ENCODE data around the gene EIF4G1.
"Not testable (repeated sequence)": the region's sequence is repeated elsewhere in the genome, so short reads cannot be mapped to it uniquely, and the experiment has no call there.

EIF4G1 gene

DNA sequence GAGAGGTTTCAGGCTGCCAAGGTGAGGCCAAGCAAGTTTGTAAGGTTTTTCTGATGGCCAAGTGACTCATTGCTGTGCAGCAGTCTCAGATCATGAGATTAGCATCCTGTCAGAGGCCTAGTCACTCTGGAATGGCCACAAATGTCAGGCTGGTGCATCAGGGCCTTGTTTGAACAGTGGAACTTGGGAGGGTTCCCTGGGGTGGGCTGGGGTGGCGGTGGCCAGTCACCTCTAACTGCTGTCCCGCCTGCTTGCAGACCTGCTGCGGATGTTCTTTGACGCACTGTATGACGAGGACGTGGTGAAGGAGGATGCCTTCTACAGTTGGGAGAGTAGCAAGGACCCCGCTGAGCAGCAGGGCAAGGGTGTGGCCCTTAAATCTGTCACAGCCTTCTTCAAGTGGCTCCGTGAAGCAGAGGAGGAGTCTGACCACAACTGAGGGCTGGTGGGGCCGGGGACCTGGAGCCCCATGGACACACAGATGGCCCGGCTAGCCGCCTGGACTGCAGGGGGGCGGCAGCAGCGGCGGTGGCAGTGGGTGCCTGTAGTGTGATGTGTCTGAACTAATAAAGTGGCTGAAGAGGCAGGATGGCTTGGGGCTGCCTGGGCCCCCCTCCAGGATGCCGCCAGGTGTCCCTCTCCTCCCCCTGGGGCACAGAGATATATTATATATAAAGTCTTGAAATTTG, 20.2 kb downstream of the EIF4G1 start:
- peak; percentile 65 for DNase-seq (ENCODE audit: low spot score)

DNA sequence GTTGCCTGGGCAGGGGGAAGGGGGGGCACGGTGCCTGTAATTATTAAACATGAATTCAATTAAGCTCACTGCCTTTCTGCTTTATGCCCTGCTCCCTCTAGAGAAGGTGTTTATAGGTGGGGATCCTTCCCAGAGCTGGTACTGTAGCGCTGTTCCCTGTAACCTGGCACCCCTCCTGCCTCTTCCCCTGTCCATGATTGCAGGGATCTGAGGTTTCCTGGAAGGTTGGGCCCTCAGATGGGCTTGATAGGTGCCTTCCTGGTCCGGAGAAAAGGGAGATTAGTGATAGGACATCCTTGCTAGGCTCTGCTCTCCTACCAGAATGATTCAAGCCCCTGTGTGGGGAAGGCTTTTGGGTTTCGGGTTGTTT, 20.9 kb downstream of the EIF4G1 start:
- DNase-seq (ENCODE audit: low spot score): no peak

DNA sequence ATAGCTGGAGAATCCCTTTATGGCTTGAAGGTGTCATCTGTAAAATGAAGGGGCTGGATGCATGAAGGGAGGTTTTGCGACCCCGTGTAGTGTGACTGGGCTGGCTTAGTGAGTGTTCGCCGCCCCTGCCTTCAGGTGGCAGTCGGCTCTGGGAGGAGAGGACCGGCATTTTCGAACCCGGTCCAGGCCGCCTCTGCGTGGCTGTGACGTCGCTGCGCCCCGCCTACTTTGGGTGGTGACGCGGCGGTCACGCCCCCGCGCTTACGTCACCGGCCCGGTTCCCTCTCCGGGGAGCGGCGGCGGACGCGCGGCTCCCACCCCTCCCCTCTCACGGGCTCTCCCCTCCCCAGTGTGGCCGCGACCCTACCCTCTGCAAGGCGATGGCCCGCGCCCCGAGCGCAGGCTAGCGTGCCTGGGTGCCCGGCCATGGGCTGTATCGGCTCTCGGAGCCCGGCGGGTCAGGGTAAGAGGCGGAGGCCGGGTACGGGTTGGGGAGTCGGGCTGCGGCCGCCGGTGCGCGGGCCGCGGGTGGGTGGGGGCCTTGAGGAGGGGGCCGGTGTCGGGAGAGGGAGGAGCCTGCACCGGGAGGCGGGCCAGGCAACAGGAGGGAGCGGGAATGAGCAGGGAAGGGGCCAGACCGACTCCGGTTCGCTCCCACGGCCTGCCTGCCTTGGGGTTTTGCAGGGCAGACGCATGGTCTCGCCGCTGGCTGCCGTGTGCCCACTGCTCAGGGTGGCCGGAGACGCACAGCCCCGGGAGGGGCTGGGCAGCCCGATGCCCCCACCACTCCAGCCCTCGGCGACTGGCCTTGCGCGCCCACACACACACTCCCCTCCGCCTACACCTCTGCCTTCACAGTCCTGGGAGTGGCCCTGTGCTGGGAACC, 21.5 kb downstream of the EIF4G1 start:
- peak; percentile 89 for DNase-seq (ENCODE audit: low spot score)

DNA sequence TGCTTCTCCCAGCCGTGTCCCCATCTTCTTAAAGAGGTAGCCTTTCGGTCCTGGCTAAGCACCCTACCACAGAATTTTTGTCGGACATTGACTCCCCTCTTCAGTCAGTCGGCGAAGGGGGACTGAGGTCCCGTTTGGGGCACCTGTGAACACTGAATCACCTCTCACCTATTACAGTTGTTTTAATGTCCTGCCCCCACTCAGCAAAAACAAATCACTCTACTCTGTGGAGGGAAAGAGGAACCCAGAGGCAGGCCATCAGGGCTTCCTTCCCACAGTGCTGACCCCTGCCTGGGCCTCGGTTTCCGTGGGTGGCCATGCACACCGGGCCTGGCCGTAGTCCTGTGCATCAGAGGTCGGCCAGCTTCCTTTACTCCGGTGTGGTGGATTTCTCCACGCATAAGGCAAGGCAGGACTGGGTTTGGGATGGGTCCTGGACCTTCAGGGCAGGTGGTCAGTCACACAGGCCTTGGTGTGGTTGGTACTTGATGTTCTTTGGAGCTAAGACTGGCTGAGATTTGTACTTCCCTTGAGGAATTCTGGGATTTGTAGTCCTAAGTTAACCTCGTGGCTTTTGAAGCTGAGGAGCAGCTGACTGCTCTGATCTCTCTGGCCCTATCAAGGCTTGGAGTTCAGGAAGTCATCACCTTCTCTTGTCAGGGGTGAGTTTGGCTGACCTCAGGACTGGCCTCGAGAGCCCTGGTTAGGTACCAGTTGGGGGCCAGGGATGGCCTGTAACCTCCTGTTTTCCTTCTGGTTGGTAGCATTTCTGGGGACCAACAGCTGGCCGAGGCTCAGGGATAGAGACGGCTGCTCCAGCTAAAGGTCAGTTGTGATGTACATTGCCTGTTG, 22.4 kb downstream of the EIF4G1 start:
- peak; percentile 40 for DNase-seq (ENCODE audit: low spot score)

DNA sequence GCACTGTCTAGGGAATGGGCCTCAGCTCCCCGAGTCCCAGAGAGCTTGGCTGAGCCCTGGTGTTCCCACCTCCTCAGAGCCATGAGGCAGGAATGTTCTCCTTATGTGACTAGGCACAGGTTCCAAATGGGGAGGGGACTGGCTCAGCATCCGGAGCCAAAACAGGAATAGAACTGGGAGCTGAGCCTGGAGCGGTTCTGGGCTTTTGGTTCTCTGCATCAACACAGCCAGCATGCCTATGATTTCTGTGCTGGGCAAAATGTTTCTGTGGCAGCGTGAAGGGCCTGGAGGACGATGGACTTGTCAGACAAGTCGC, 23.0 kb downstream of the EIF4G1 start, which contains the start of gene FAM131A:
Gene FAM131A, plus strand, starts transcription at position 202 of the 316 bp plus-strand sequence. Its CDS starts 31 bp downstream, at position 233.
- DNase-seq (ENCODE audit: low spot score): no peak

DNA sequence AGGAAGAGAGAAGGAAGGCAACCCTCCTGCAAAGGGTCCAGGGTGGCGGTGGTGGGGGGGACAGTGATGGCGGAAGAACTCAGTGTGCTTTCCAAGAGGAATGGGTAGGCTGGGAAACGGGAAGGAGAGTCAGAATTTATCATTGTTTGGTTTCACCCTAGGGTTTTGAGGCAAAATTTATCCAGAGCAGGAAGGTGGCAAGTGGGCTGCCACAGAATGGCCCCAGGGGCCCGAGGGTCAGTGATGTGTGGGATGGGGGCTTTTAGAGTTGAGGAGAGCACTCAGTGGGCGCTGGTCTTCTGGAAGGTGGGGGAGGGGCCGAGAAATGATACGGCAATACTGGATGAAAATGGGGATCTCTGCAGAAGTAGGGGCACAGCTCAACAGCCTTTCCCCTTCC, 23.6 kb downstream of the EIF4G1 start:
- DNase-seq (ENCODE audit: low spot score): no peak

DNA sequence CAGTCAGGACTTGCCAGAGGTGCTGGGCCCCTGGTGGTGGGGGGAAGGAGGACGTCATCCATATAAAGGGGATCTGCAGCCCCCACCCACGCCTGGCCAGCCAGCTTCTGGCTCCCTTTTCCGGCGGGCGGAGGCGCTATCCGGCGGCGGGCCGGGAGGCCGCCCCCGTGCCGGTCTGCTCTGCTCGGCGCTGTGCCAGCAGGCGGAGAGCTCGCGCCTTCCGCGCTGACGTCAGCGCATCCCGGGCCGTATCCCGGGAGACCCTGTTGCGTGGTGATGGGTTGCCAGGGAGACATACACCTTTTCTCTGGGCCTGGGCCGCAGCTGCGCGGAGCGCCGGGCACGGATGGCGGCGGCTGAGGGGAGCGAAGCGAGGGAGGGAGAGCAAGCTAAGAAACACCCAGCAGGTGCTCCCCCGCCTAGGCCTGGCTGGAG, 24.1 kb downstream of the EIF4G1 start:
- DNase-seq (ENCODE audit: low spot score): no peak

DNA sequence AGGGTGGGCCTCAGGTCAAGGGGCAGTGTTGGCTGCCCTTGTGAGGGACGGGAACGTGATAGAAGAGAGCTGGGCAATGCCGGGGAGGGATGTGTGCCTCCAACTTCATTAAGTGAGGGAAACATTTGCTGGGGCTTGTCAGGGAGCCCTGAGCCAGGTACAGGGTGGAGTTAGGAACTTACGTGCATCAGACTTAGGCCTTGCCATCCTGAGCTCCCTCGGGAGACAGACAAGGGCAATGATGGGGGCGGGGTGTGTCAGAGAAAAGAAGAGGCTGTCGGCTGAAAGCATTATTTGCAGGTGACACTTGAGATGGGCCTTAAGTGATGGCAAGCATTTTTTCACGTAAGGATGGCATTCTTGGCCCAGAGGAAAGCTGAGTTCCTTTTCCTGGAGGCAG, 24.6 kb downstream of the EIF4G1 start:
- no peak for DNase-seq (ENCODE audit: low spot score)

DNA sequence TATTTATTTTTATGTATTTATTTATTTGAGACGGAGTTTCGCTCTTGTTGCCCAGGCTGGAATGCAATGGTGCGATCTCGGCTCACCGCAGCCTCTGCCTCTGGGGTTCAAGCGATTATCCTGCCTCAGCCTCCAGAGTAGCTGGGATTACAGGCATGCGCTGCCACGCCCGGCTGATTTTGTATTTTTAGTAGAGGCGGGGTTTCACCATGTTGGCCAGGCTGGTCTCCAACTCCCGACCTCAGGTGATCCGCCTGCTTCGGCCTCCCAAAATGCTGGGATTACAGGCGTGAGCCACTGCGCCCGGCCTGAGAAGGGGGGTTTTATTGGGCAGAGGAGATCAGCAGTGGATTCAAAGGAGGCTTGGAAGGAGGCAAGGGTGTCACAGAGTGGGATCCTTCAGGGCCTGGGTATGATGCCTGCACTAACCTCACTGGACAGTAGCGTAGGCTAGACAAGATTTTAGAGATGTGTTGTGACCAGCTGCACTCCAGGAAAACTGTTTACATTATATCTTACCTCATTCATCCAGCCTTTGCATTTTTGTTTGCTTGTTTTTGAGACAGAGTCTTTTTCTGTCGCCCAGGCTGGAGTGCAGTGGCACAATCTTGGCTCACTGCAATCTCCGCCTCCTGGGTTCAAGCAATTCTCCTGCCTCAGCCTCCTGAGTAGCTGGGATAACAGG, 25.2 kb downstream of the EIF4G1 start:
- not testable (repeated sequence) for DNase-seq (ENCODE audit: low spot score)

DNA sequence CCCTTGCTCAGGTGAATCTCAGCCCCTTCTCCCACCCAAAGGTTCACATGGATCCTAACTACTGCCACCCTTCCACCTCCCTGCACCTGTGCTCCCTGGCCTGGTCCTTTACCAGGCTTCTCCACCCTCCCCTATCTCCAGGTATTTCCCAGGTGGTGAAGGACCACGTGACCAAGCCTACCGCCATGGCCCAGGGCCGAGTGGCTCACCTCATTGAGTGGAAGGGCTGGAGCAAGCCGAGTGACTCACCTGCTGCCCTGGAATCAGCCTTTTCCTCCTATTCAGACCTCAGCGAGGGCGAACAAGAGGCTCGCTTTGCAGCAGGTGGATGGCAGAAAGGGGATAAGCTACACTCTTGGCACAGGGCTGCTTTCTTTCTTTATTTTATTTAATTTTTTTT, 27.5 kb downstream of the EIF4G1 start:
- no peak for DNase-seq (ENCODE audit: low spot score)

DNA sequence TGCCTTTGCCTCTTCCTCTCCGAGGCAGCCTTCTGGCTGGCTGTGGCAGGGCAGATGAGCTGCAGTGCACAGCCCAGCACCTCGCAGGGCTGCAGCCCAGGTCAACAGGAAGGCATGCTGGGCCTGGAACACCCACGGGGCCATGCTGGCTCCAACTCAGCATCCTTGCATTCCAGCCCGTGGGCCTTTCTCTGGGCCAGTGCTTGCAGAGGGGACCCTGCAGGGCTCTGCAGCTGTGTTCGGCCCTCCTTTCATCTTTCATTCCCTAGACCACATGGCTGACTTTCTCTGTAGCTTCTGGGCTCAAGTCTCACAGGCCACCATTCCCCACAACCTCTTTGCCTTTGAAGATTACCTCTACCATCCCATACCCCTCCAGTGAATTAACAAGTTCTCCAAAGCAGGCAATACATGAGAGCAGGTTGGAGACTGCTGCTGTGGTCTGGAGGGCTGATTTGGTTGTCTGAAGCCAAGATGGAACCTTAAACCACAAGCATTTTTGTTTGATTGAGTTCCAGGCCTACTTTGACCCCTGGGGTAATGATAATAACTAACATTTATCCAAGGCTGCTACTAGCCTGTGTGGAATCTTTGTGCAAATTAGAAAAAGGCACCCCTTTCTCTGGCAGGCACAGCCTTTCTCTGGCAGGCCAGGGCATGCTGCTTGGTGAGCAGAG, 28.9 kb downstream of the EIF4G1 start:
- DNase-seq (ENCODE audit: low spot score): no peak

DNA sequence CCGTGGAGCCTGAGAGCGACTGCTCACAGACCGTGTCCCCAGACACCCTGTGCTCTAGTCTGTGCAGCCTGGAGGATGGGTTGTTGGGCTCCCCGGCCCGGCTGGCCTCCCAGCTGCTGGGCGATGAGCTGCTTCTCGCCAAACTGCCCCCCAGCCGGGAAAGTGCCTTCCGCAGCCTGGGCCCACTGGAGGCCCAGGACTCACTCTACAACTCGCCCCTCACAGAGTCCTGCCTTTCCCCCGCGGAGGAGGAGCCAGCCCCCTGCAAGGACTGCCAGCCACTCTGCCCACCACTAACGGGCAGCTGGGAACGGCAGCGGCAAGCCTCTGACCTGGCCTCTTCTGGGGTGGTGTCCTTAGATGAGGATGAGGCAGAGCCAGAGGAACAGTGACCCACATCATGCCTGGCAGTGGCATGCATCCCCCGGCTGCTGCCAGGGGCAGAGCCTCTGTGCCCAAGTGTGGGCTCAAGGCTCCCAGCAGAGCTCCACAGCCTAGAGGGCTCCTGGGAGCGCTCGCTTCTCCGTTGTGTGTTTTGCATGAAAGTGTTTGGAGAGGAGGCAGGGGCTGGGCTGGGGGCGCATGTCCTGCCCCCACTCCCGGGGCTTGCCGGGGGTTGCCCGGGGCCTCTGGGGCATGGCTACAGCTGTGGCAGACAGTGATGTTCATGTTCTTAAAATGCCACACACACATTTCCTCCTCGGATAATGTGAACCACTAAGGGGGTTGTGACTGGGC, 30.3 kb downstream of the EIF4G1 start:
- DNase-seq (ENCODE audit: low spot score): no peak

DNA sequence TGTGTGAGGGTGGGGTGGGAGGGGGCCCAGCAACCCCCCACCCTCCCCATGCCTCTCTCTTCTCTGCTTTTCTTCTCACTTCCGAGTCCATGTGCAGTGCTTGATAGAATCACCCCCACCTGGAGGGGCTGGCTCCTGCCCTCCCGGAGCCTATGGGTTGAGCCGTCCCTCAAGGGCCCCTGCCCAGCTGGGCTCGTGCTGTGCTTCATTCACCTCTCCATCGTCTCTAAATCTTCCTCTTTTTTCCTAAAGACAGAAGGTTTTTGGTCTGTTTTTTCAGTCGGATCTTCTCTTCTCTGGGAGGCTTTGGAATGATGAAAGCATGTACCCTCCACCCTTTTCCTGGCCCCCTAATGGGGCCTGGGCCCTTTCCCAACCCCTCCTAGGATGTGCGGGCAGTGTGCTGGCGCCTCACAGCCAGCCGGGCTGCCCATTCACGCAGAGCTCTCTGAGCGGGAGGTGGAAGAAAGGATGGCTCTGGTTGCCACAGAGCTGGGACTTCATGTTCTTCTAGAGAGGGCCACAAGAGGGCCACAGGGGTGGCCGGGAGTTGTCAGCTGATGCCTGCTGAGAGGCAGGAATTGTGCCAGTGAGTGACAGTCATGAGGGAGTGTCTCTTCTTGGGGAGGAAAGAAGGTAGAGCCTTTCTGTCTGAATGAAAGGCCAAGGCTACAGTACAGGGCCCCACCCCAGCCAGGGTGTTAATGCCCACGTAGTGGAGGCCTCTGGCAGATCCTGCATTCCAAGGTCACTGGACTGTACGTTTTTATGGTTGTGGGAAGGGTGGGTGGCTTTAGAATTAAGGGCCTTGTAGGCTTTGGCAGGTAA, 31.1 kb downstream of the EIF4G1 start:
- DNase-seq (ENCODE audit: low spot score): peak; percentile 96

DNA sequence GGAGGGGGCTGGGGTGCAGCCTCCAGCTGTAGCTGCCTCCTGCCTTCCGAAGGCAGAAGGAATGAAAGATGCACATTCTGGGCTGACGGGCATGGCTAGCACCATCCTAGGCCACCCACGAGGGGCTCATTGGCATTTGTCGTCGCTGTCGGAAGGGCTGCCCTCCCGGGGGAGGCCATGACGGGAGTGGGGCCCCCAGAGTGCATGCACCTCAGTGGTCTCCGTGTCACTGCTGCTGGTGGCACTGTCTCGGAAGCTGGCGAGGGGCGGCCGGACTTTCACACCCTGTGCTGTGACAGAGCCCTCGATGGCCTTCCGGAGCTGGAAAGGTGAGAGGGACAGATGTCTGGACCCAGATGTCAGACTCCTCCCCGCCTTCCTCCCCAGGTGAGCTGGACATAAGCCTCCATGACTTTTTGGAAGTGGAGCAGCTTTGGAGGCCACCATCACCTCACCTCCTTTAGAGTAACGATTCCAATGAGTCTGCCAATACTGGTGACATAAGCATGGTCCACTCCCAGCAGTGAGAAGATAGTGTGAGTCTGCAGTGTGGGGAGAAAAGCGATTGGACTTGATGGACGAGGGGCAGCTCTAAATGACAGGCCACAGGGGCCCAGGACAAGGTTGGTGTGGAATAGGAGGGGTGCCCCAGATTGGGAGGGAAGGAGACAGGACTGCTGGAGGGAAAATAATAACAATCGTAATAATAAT, 32.2 kb downstream of the EIF4G1 start:
- DNase-seq (ENCODE audit: low spot score): peak; percentile 79

DNA sequence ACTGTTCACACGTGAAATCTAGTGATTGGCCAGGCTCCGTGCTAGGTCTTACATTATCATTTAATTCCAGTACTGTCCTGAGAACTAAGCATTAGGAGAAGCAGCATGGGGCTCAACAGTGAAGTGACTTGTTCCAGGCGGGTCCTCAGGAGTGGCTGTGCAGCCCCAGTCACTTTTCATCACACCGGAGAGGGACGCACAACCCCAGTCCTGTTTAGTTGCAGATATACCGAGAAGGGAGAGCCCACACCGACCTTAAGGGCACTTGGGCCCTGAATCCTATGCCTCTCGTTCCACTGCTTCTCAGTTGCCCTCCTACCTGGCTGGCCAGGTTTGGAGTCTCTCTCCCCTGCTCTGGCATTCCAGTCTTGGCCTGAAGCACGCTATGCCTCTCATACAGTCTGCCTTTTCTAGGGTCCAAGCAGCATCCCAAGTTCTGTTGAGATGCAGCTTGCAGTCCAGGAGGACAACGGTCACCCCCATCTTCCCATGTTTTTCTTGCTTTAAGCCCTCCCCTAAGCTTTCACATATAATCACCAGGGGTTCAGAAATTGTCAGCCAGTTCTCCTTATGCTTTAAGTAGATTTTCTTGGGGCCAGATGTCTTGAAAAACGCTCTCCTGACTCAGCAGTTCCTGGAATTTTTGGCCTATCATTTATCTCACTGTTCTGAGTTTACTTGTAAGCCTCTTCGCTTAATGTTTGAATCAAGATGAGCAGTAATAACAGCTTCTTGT, 33.1 kb downstream of the EIF4G1 start:
- peak; percentile 90 for DNase-seq (ENCODE audit: low spot score)

DNA sequence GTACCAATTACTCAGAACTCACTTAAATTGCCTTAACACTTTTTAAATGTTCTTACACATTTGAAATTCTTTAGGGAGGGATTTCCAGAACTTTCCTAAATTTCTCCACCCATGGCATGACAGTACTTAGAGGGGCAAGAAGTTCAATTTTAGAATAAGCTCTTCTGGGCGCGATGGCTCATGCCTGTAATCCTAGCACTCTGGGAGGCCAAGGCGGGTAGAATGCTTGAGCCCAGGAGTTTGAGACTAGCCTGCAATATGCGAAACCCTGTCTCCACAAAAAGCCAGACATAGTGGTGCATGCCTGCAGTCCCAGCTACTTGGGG, 33.6 kb downstream of the EIF4G1 start:
- no peak for DNase-seq (ENCODE audit: low spot score)

DNA sequence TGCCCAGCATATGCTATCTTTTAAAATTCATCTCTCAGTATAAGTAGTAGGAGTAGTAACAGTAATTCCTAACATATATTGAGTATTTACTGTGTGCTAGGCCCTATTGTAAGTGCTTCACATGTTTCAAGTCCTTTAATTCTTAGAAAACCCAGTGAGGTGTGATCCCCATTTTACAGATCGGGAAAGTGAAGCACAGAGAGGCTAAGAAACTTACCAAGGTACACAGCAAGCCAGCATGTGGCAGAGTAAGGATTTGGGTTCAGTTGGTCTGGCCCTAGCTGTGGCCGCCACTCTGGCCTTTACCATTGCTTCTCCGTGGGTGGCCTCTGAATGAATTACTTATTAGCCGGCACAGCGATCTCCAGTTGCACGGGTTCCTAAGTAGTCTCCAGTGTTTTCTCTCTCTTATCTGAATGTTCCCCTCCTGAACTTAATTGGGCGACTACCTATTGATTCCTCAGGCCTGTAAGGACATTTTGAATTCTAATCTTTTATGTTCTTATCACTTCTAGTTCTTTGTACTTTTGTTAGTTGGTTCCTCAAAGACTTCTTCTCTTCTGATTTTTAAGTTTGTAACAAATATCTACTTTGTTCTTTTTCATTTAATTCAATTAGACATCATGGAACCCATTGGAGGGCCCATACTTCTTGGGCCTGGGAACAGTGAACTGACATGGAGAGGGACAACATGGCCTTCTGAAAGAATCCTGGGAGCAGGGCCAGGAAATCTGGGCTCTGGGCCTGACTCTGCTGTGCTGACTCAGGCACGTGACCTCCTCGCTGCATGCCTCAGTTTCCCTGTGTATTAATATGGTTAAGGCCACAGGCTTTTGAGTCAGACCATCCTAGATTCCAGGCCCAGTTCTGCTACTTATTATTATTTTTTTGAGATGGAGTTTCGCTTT, 35.4 kb downstream of the EIF4G1 start:
- DNase-seq (ENCODE audit: low spot score): no peak
